IMR-90 (cell line): ENCODE results near the gene GCFC2. TPM values are rescaled to one million over a fixed set of nuclear protein-coding genes. Genes with fewer than 3 reads are reported as not detected.

ENCODE experiments used
- ATAC-seq: fragments of 200-7000 bp; cut with Tn5 transposase; 2 replicates; pipeline ENCODE4 v1.9.1; 2020; ENCODE audit warnings: low read depth, mild to moderate bottlenecking, moderate library complexity
- BruUV-seq: library from RNA; stranded (reverse); fragments of 400-500 nt; replicated peaks from 2 replicates; lab custom pipeline; 2021; lab: Mats Ljungman, UMichigan
- CTCF ChIA-PET: fragments of 300-600 bp; formaldehyde crosslinking; extraction: SDS; loops from one replicate; lab custom pipeline; 2021; ENCODE audit warnings: antibody characterized with exemption; lab: Yijun Ruan, JAX
- POLR2A ChIA-PET: fragments of 300-600 bp; sonication (Branson Sonifier 250); formaldehyde crosslinking; loops from one replicate; lab custom pipeline; 2022; ENCODE audit warnings: antibody characterized with exemption; ENCODE audit not compliant: unreplicated experiment; lab: Charles Lee
- DNase-seq: peaks from one replicate; pipeline ENCODE4 v3.0.0; 2013
- H2AFZ ChIP-seq: replicated peaks from 2 replicates; pipeline ENCODE3; 2013; ENCODE audit warnings: low read length, mild to moderate bottlenecking; ENCODE audit not compliant: poor library complexity
- H2AK5ac ChIP-seq: 2 replicates; pipeline ENCODE4 v1.6.1; 2013; ENCODE audit warnings: low read depth, low read length, inconsistent platforms
- H2AK9ac ChIP-seq: replicated peaks from 2 replicates; pipeline ENCODE3; 2013; ENCODE audit warnings: mild to moderate bottlenecking, low read depth, low read length, moderate library complexity; ENCODE audit not compliant: poor library complexity
- H2BK120ac ChIP-seq: 2 replicates; pipeline ENCODE4 v1.6.1; 2013; ENCODE audit warnings: low read depth, low read length, inconsistent platforms
- H2BK15ac ChIP-seq: 3 replicates; pipeline ENCODE4 v1.6.1; 2013; ENCODE audit warnings: low read depth, low read length, inconsistent platforms
- H2BK20ac ChIP-seq: 2 replicates; pipeline ENCODE4 v1.6.1; 2013; ENCODE audit warnings: low read depth, mild to moderate bottlenecking, inconsistent platforms, low read length, moderate library complexity
- H2BK5ac ChIP-seq: 2 replicates; pipeline ENCODE4 v1.6.1; 2013; ENCODE audit warnings: mild to moderate bottlenecking, low read depth, low read length, inconsistent platforms; ENCODE audit not compliant: poor library complexity, severe bottlenecking
- H3K14ac ChIP-seq: replicated peaks from 2 replicates; pipeline ENCODE4 v1.6.1; 2013; ENCODE audit warnings: low read depth, low read length, inconsistent platforms
- H3K18ac ChIP-seq: 2 replicates; pipeline ENCODE4 v1.6.1; 2013; ENCODE audit warnings: low read depth, low read length, control low read depth
- H3K23ac ChIP-seq: 2 replicates; pipeline ENCODE4 v1.6.1; 2013; ENCODE audit warnings: low read depth, low read length, inconsistent platforms
- H3K27ac ChIP-seq: 2 replicates; pipeline ENCODE4 v1.5.1; 2013; ENCODE audit warnings: mild to moderate bottlenecking, control low read depth, low read length; ENCODE audit not compliant: insufficient read depth
- H3K27me3 ChIP-seq: 2 replicates; pipeline ENCODE4 v1.6.1; 2013; ENCODE audit warnings: low read length; ENCODE audit not compliant: control insufficient read depth, insufficient read depth
- H3K36me3 ChIP-seq: 2 replicates; pipeline ENCODE4 v1.6.1; 2013; ENCODE audit warnings: low read length, mixed read lengths; ENCODE audit not compliant: control insufficient read depth, insufficient read depth
- H3K4ac ChIP-seq: 2 replicates; pipeline ENCODE4 v1.6.1; 2013; ENCODE audit warnings: low read depth, low read length, inconsistent platforms
- H3K4me1 ChIP-seq: 2 replicates; pipeline ENCODE4 v1.6.1; 2013; ENCODE audit warnings: low read length, mixed read lengths; ENCODE audit not compliant: control insufficient read depth, insufficient read depth
- H3K4me2 ChIP-seq: 2 replicates; pipeline ENCODE4 v1.6.1; 2013; ENCODE audit warnings: low read depth, mild to moderate bottlenecking, control low read depth, low read length, moderate library complexity
- H3K4me3 ChIP-seq: 2 replicates; pipeline ENCODE4 v1.5.1; 2013; ENCODE audit warnings: low read depth, mild to moderate bottlenecking, control low read depth, low read length, moderate library complexity; ENCODE audit not compliant: insufficient read depth
- H3K56ac ChIP-seq: 2 replicates; pipeline ENCODE4 v1.6.1; 2013; ENCODE audit warnings: low read length, inconsistent platforms; ENCODE audit not compliant: insufficient read depth; ENCODE audit errors: extremely low read depth
- H3K79me1 ChIP-seq, 2 experiments: 2 replicates each; pipeline ENCODE4 v1.6.1; 2013; ENCODE audit warnings: low read length in 2 of 2, inconsistent platforms in 1 of 2, low read depth in 1 of 2
- H3K9ac ChIP-seq: 2 replicates; pipeline ENCODE4 v1.6.1; 2013; ENCODE audit warnings: low read depth, low read length, control low read depth
- H3K9me1 ChIP-seq: 2 replicates; pipeline ENCODE4 v1.6.1; 2013; ENCODE audit warnings: low read length, inconsistent platforms; ENCODE audit not compliant: insufficient read depth
- H3K9me3 ChIP-seq: 2 replicates; pipeline ENCODE4 v1.6.1; 2013; ENCODE audit warnings: low read length; ENCODE audit not compliant: control insufficient read depth, insufficient read depth
- H4K20me1 ChIP-seq: 2 replicates; pipeline ENCODE4 v1.6.1; 2013; ENCODE audit warnings: low read length, inconsistent platforms; ENCODE audit not compliant: insufficient read depth
- H4K5ac ChIP-seq: 2 replicates; pipeline ENCODE4 v1.6.1; 2013; ENCODE audit warnings: mild to moderate bottlenecking, low read depth, low read length, control low read depth
- H4K8ac ChIP-seq, 2 experiments: 2 replicates each; pipeline ENCODE4 v1.6.1; 2013; ENCODE audit warnings: low read depth in 2 of 2, low read length in 2 of 2, control low read depth in 1 of 2, inconsistent platforms in 1 of 2
- H4K91ac ChIP-seq: 2 replicates; pipeline ENCODE4 v1.6.1; 2013; ENCODE audit warnings: low read depth, low read length, inconsistent platforms; ENCODE audit not compliant: insufficient read depth
- BHLHE40 ChIP-seq: fragments of 150-350 bp; IDR thresholded peaks from 2 replicates; pipeline ENCODE4 v1.6.1; 2016; ENCODE audit warnings: mild to moderate bottlenecking, low read depth, low read length
- CEBPB ChIP-seq: IDR thresholded peaks from 2 replicates; pipeline ENCODE4 v1.6.1; 2012; ENCODE audit warnings: low read depth, low read length, improper control_type of control experiment
- CHD1 ChIP-seq: IDR thresholded peaks from 2 replicates; pipeline ENCODE4 v1.6.1; 2012; ENCODE audit warnings: low read depth, low read length, improper control_type of control experiment
- CTCF ChIP-seq: conservative IDR thresholded peaks from 2 replicates; pipeline ENCODE4 v1.5.1; 2012; ENCODE audit warnings: mild to moderate bottlenecking, low read depth, low read length, improper control_type of control experiment
- ELK1 ChIP-seq: fragments of 150-350 bp; IDR thresholded peaks from 2 replicates; pipeline ENCODE4 v1.6.1; 2016; ENCODE audit warnings: low read depth, mild to moderate bottlenecking, low read length, moderate library complexity, borderline replicate concordance
- FOS ChIP-seq: fragments of 150-350 bp; IDR thresholded peaks from 2 replicates; pipeline ENCODE4 v1.6.1; 2016; ENCODE audit warnings: low read depth, low read length
- MAFK ChIP-seq: IDR thresholded peaks from 2 replicates; pipeline ENCODE4 v1.6.1; 2012; ENCODE audit warnings: low read depth, low read length, improper control_type of control experiment
- MAZ ChIP-seq: IDR thresholded peaks from 2 replicates; pipeline ENCODE4 v1.6.1; 2012; ENCODE audit warnings: low read depth, mild to moderate bottlenecking, low read length, improper control_type of control experiment, moderate library complexity, borderline replicate concordance
- MXI1 ChIP-seq: IDR thresholded peaks from 2 replicates; pipeline ENCODE4 v1.6.1; 2012; ENCODE audit warnings: low read depth, mild to moderate bottlenecking, low read length, moderate library complexity, borderline replicate concordance
- NFE2L2 ChIP-seq: fragments of 150-350 bp; IDR thresholded peaks from 2 replicates; pipeline ENCODE4 v1.6.1; 2016; ENCODE audit warnings: low read depth, mild to moderate bottlenecking, low read length
- POLR2A ChIP-seq: IDR thresholded peaks from 2 replicates; pipeline ENCODE4 v1.6.1; 2012; ENCODE audit warnings: mild to moderate bottlenecking, low read depth, low read length
- RAD21 ChIP-seq: IDR thresholded peaks from 2 replicates; pipeline ENCODE4 v1.6.1; 2012; ENCODE audit warnings: low read length, improper control_type of control experiment
- RCOR1 ChIP-seq: IDR thresholded peaks from 2 replicates; pipeline ENCODE4 v1.6.1; 2012; ENCODE audit warnings: mild to moderate bottlenecking, low read length, improper control_type of control experiment; ENCODE audit not compliant: insufficient replicate concordance
- RFX5 ChIP-seq: IDR thresholded peaks from 2 replicates; pipeline ENCODE4 v1.8.0; 2012; ENCODE audit warnings: low read depth, mild to moderate bottlenecking, low read length, moderate library complexity
- USF2 ChIP-seq: fragments of 150-350 bp; IDR thresholded peaks from 2 replicates; pipeline ENCODE4 v1.6.1; 2017; ENCODE audit warnings: mild to moderate bottlenecking, antibody characterized with exemption, low read length, low read depth
- WGBS, 2 experiments: methylation state at CpG; one replicate each; pipeline versions ENCODE4 v1.1.5 to v1.1.7; 2013; ENCODE audit warnings: missing lambda C conversion rate in 2 of 2; ENCODE audit not compliant: insufficient read length in 1 of 2; ENCODE audit errors: extremely low coverage in 2 of 2; 5-methylcytosine and 5-hydroxymethylcytosine counted together
- dilution Hi-C: fragments of 300-500 bp; cut with HindIII; formaldehyde crosslinking; loops from one replicate; pipeline ENCODE4 v1.14.3; 2018; ENCODE audit warnings: low sequenced_read_pairs; ENCODE audit not compliant: unreplicated experiment
- in situ Hi-C: fragments of 300-500 bp; cut with MboI; formaldehyde crosslinking; loops from 3 replicates; pipeline ENCODE4 v1.14.3; 2019; ENCODE audit warnings: low sequenced_read_pairs, inconsistent platforms, mixed read lengths
- intact Hi-C: fragments of 100-400 bp; cut with micrococcal nuclease; formaldehyde crosslinking; loops from 2 replicates; pipeline ENCODE4 v1.10.0; 2022
- polyA plus RNA-seq, 3 experiments: library from polyadenylated mRNA; depleted of rRNA; stranded (reverse); fragments of >200 nt; gene quantifications; 2 replicates each; pipeline ENCODE4 v1.2.3, GENCODE V29; 2012; ENCODE audit warnings: low replicate concordance in 1 of 3
- total RNA-seq: library from RNA; depleted of rRNA; stranded (reverse); fragments of >200 nt; gene quantifications from 2 replicates; pipeline ENCODE4 v1.2.3, GENCODE V29; 2012

GCFC2 gene
- total and polyA plus RNA-seq, 2 of the 4 experiments (the other 2 are of a cell fraction): 6.4 to 10.0 TPM

GRCh38 chr2:75622929-75623328, 87.8 kb downstream of the GCFC2 start:
- H3K18ac ChIP-seq: no peak overlapping the region
- H4K91ac ChIP-seq: no peak overlapping the region
- in situ Hi-C loops: loop anchor here (25.0 kb wide), 3 partner anchors 411 to 936 kb away; no protein-coding TSS in a partner anchor
- CTCF ChIA-PET: no interaction called here
- TF ChIP-seq BHLHE40: no peak
- no peak for TF ChIP-seq RFX5
- no peak for TF ChIP-seq ELK1
- TF ChIP-seq CTCF: no peak
- TF ChIP-seq POLR2A: no peak
- no peak for TF ChIP-seq RAD21
- no peak for TF ChIP-seq MAZ
- TF ChIP-seq RCOR1: no peak
- no peak for TF ChIP-seq NFE2L2
- no peak for TF ChIP-seq MXI1
- no peak for TF ChIP-seq MAFK
- TF ChIP-seq CEBPB: no peak
- no peak for TF ChIP-seq USF2
- no peak for TF ChIP-seq FOS
- TF ChIP-seq CHD1: no peak
- peaks cover 16% of the 10 kb centered on the region for H3K27me3 ChIP-seq
- POLR2A ChIA-PET: no interaction called here
- H3K4ac ChIP-seq: no peak overlapping the region
- no peak overlapping the region for H4K5ac ChIP-seq
- no peak overlapping the region for H2AFZ ChIP-seq
- no peak overlapping the region for H3K27ac ChIP-seq
- no peak overlapping the region for H2AK9ac ChIP-seq
- ATAC-seq (no peak), DNase-seq (no peak)
- no peak overlapping the region for H3K4me2 ChIP-seq
- no peak overlapping the region for H2BK5ac ChIP-seq
- BruUV-seq: no TSS peak
- no peak overlapping the region for H2AK5ac ChIP-seq
- H3K4me1 ChIP-seq: no peaks in the 10 kb centered on the region
- H2BK120ac ChIP-seq: no peak overlapping the region
- no peaks in the 10 kb centered on the region for H3K9me3 ChIP-seq
- WGBS, 2 experiments: no CpG with 5 or more reads among the region's 3 CpGs
- H3K14ac ChIP-seq: no peak overlapping the region
- H4K20me1 ChIP-seq: no peaks in the 10 kb centered on the region
- no peak overlapping the region for H2BK20ac ChIP-seq
- H3K9ac ChIP-seq: no peak overlapping the region
- no peaks in the 10 kb centered on the region for H3K79me1 ChIP-seq
- dilution Hi-C loops: no loop called here
- no peak overlapping the region for H2BK15ac ChIP-seq
- no peak overlapping the region for H3K4me3 ChIP-seq
- H4K8ac ChIP-seq: no peak overlapping the region
- H3K23ac ChIP-seq: no peak overlapping the region
- no peak overlapping the region for H3K56ac ChIP-seq
- H3K36me3 ChIP-seq: no peaks in the 10 kb centered on the region
- intact Hi-C loops: no loop called here
- H3K9me1 ChIP-seq: no peaks in the 10 kb centered on the region
